ENCODE measurements around the gene PTGDR2. TPM values are rescaled to one million over a fixed set of nuclear protein-coding genes. Genes with fewer than 3 reads are reported as not detected.

The PTGDR2 gene
- total RNA-seq, 4 donors from 2014 or later = 0.21 to 4.6 (median 0.49) TPM; not detected in 1

- H3K27ac ChIP-seq = no peak overlapping the region
- no peaks in the 10 kb centered on the region for H3K4me1 ChIP-seq
- DNase-seq = no peak
- no peak overlapping the region for H3K4me3 ChIP-seq
- H3K36me3 ChIP-seq = no peaks in the 10 kb centered on the region
- no peaks in the 10 kb centered on the region for H3K27me3 ChIP-seq
- intact Hi-C loops (cut with DNase I; ENCODE audit: low total_unique reads) = no loop called here
- no peaks in the 10 kb centered on the region for H3K9me3 ChIP-seq
- TF ChIP-seq CTCF (IDR thresholded peaks at IDR 0.05) (no peak), POLR2A (IDR thresholded peaks at IDR 0.05) (no peak)
Observed at GRCh38 chr11:60867871-60868681, 12.3 kb upstream of the PTGDR2 start.

GRCh38 chr11:60866911-60867870, 11.4 kb upstream of the PTGDR2 start, which contains the start of gene ZP1:
TSS of gene ZP1 (plus strand) at chr11:60867542. CDS start at chr11:60867562, 20 bp downstream.
- H3K36me3 ChIP-seq = no peaks in the 10 kb centered on the region
- TF ChIP-seq POLR2A (IDR thresholded peaks at IDR 0.05) = no peak
- TF ChIP-seq CTCF (IDR thresholded peaks at IDR 0.05) = no peak
- H3K27me3 ChIP-seq = no peaks in the 10 kb centered on the region
- DNase-seq = no peak
- H3K4me3 ChIP-seq = no peak within 1 kb of the TSS
- H3K9me3 ChIP-seq = no peaks in the 10 kb centered on the region
- no peaks in the 10 kb centered on the region for H3K4me1 ChIP-seq
- no peak within 1 kb of the TSS for H3K27ac ChIP-seq
- intact Hi-C loops (cut with DNase I; ENCODE audit: low total_unique reads) = no loop called here

- Histone ChIP-seq H3K27ac (no peak overlapping the region), H3K36me3 (no peaks in the 10 kb centered on the region), H3K9me3 (no peaks in the 10 kb centered on the region), H3K4me1 (no peaks in the 10 kb centered on the region), H3K4me3 (no peak overlapping the region), H3K27me3 (no peaks in the 10 kb centered on the region)
- DNase-seq = no peak
- TF ChIP-seq CTCF (IDR thresholded peaks at IDR 0.05) = no peak
- no peak for TF ChIP-seq POLR2A (IDR thresholded peaks at IDR 0.05)
- intact Hi-C loops (cut with DNase I; ENCODE audit: low total_unique reads) = no loop called here
Observed at GRCh38 chr11:60864856-60865513, 9.2 kb upstream of the PTGDR2 start.

- no peak for DNase-seq
Observed at GRCh38 chr11:60863550-60864521, 8.1 kb upstream of the PTGDR2 start.

More at GRCh38 chr11:60863550-60864521, 8.1 kb upstream of the PTGDR2 start:
- intact Hi-C loops (cut with DNase I; ENCODE audit: low total_unique reads) = no loop called here
- Histone ChIP-seq H3K9me3 (no peaks in the 10 kb centered on the region), H3K4me3 (no peak overlapping the region), H3K4me1 (no peaks in the 10 kb centered on the region), H3K27ac (no peak overlapping the region), H3K27me3 (no peaks in the 10 kb centered on the region), H3K36me3 (no peaks in the 10 kb centered on the region)
- no peak for TF ChIP-seq POLR2A (IDR thresholded peaks at IDR 0.05)
- no peak for TF ChIP-seq CTCF (IDR thresholded peaks at IDR 0.05)

Measured in uterus (tissue), 4 donors.